ENCODE measurements around the gene IL5RA. TPM values are rescaled to one million over a fixed set of nuclear protein-coding genes. Genes with fewer than 3 reads are reported as not detected.
A peak's percentile ranks its signal among the peaks of the same experiment; 100 is the strongest.

The IL5RA gene
- total and polyA plus RNA-seq, 10 of the 15 experiments (the other 5 are each of a cell fraction or from before 2014, with no cell fraction given): 0.04 to 0.53 (median 0.14) TPM; not detected in 6

- DNase-seq (ENCODE audit: low read depth, low spot score) (no peak), ATAC-seq (peak; percentile 32; the same call in 2 of the 3 replicates), FAIRE-seq (no peak)
- Histone ChIP-seq H4K20me1 (ENCODE audit: control insufficient read depth, insufficient read depth) (no peaks in the 10 kb centered on the region), H3K4me1 (ENCODE audit: control insufficient read depth, insufficient read depth, low read length) (peaks cover 28% of the 10 kb centered on the region), H3K9ac (ENCODE audit: control insufficient read depth, insufficient read depth, low read length) (no peak overlapping the region), H3K9me3 (replicated peaks; ENCODE audit: control insufficient read depth, insufficient read depth, low read length) (no peaks in the 10 kb centered on the region; the same call in 2 of the 3 replicates), H3K4me3 (no peak overlapping the region), H3K79me2 (ENCODE audit: control insufficient read depth, insufficient read depth, low read length) (no peaks in the 10 kb centered on the region), H3K4me2 (ENCODE audit: control insufficient read depth, insufficient read depth) (no peak overlapping the region), H3K27ac (ENCODE audit: control insufficient read depth, insufficient read depth) (peak overlapping the region; percentile 24; the same call in 1 of the 2 replicates), H3K36me3 (ENCODE audit: control insufficient read depth in 2 of 2, insufficient read depth in 2 of 2, low read length in 1 of 2) (no peaks in the 10 kb centered on the region), H2AFZ (ENCODE audit: control insufficient read depth, low read depth, low read length) (no peak overlapping the region; the same call in 1 of the 2 replicates), H3K27me3 (replicated peaks in 1 of 2; ENCODE audit: control insufficient read depth in 2 of 2, insufficient read depth in 2 of 2, low read length in 1 of 2) (no peaks in the 10 kb centered on the region)
- intact Hi-C loops (cut with micrococcal nuclease; ENCODE audit: unreplicated experiment) (loop anchor here (2.0 kb wide), 1 partner anchor 39 kb away; the partner anchor contains the start of gene TRNT1), in situ Hi-C loops (cut with MboI) (no loop called here)
- TF ChIP-seq YBX1 (IDR thresholded peaks at IDR 0.05) (no peak), PBX3 (IDR thresholded peaks at IDR 0.05; ENCODE audit: insufficient replicate concordance, low read depth, low read length) (no peak), POLR2AphosphoS2 (IDR thresholded peaks at IDR 0.05; ENCODE audit: low read depth, low read length) (no peak), CHD2 (IDR thresholded peaks at IDR 0.05; ENCODE audit: borderline replicate concordance, low read depth, low read length) (no peak), PML (IDR thresholded peaks at IDR 0.05; ENCODE audit: low read length) (no peak), ATF7 (IDR thresholded peaks at IDR 0.05; ENCODE audit: low read depth) (no peak), POU2F2 (IDR thresholded peaks at IDR 0.05; ENCODE audit: borderline replicate concordance, low read depth, low read length) (no peak), SUZ12 (IDR thresholded peaks at IDR 0.05; ENCODE audit: unreplicated experiment) (no peak), TBL1XR1 (IDR thresholded peaks at IDR 0.05; ENCODE audit: low read depth, low read length) (no peak), NBN (IDR thresholded peaks at IDR 0.05) (no peak), SIN3A (IDR thresholded peaks at IDR 0.05; ENCODE audit: low read depth, low read length) (no peak), STAT3 (IDR thresholded peaks at IDR 0.05; ENCODE audit: low read depth, low read length) (no peak), KDM1A (IDR thresholded peaks at IDR 0.05; ENCODE audit: borderline replicate concordance) (no peak), MTA3 (IDR thresholded peaks at IDR 0.05; ENCODE audit: borderline replicate concordance, low read length) (no peak), SIX5 (IDR thresholded peaks at IDR 0.05; ENCODE audit: low read depth, low read length, severe bottlenecking) (no peak)
- TF ChIP-seq, protein P1, sequence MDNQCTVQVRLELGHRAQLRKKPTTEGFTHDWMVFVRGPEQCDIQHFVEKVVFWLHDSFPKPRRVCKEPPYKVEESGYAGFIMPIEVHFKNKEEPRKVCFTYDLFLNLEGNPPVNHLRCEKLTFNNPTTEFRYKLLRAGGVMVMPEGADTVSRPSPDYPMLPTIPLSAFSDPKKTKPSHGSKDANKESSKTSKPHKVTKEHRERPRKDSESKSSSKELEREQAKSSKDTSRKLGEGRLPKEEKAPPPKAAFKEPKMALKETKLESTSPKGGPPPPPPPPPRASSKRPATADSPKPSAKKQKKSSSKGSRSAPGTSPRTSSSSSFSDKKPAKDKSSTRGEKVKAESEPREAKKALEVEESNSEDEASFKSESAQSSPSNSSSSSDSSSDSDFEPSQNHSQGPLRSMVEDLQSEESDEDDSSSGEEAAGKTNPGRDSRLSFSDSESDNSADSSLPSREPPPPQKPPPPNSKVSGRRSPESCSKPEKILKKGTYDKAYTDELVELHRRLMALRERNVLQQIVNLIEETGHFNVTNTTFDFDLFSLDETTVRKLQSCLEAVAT (IDR thresholded peaks at IDR 0.05): no peak
- TF ChIP-seq, protein P2, sequence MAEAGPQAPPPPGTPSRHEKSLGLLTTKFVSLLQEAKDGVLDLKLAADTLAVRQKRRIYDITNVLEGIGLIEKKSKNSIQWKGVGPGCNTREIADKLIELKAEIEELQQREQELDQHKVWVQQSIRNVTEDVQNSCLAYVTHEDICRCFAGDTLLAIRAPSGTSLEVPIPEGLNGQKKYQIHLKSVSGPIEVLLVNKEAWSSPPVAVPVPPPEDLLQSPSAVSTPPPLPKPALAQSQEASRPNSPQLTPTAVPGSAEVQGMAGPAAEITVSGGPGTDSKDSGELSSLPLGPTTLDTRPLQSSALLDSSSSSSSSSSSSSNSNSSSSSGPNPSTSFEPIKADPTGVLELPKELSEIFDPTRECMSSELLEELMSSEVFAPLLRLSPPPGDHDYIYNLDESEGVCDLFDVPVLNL (IDR thresholded peaks at IDR 0.05; ENCODE audit: low read depth, low read length): no peak
- ChIA-PET RAD21 (ENCODE audit: unreplicated experiment) (no interaction called here), POLR2A (interaction anchor here (0.6 kb wide), 3 partner anchors 37 to 1936 kb away, joined by 3 to 4 read pairs (median 3); no protein-coding TSS in a partner anchor), CTCF (interaction anchor here (0.6 to 1.7 kb wide), 2 partner anchors 70 to 166 kb away, joined by 3 to 4 read pairs; no protein-coding TSS in a partner anchor), SMC1A (ENCODE audit: uncharacterized antibody, unreplicated experiment) (interaction anchor here (0.8 to 1.4 kb wide), 4 partner anchors 14 to 22 kb away, joined by 3 to 4 read pairs (median 3); no protein-coding TSS in a partner anchor)
- no TSS peak for BruUV-seq (replicated peaks)
- WGBS (ENCODE audit: insufficient coverage, insufficient replicate concordance, low lambda C conversion rate, missing lambda C conversion rate): 46% methylated on average over 7 of the region's 7 CpGs
Observed at GRCh38 chr3:3087716-3088465, 22.3 kb downstream of the IL5RA start.

Data from GM12878 (cell line).